GM23338 (cell line): ENCODE results near the gene RNF214. TPM values are rescaled to one million over a fixed set of nuclear protein-coding genes. Genes with fewer than 3 reads are reported as not detected.

Source experiments
- ATAC-seq: fragments of 200-7000 bp; cut with Tn5 transposase; 3 replicates; pipeline ENCODE4 v1.9.1; 2020
- DNase-seq: peaks from one replicate; pipeline ENCODE4 v3.0.0-alpha.2; 2015; ENCODE audit warnings: low spot score
- H2AFZ ChIP-seq: fragments of 200-600 bp; sonication (generic); 2 replicates; pipeline ENCODE4 v1.8.0; 2016; ENCODE audit warnings: antibody characterized with exemption, mild to moderate bottlenecking, moderate library complexity
- H3F3A ChIP-seq: fragments of 200-600 bp; sonication (generic); replicated peaks from 2 replicates; pipeline ENCODE4 v1.8.0; 2017; ENCODE audit warnings: antibody characterized with exemption, mixed run types, low read depth
- H3K27ac ChIP-seq: fragments of 200-600 bp; sonication (generic); 2 replicates; pipeline ENCODE4 v1.6.1; 2016; ENCODE audit warnings: low read depth
- H3K27me3 ChIP-seq: fragments of 200-600 bp; sonication (generic); 2 replicates; pipeline ENCODE4 v1.8.0; 2016; ENCODE audit warnings: mild to moderate bottlenecking, mixed run types, moderate library complexity; ENCODE audit not compliant: insufficient read depth
- H3K36me3 ChIP-seq: fragments of 200-600 bp; sonication (generic); 2 replicates; pipeline ENCODE4 v1.8.0; 2016; ENCODE audit warnings: mild to moderate bottlenecking; ENCODE audit not compliant: insufficient read depth
- H3K4me1 ChIP-seq: fragments of 200-600 bp; sonication (generic); 2 replicates; pipeline ENCODE4 v1.8.0; 2016; ENCODE audit warnings: mild to moderate bottlenecking, moderate library complexity; ENCODE audit not compliant: insufficient read depth
- H3K4me2 ChIP-seq: fragments of 200-600 bp; sonication (generic); 2 replicates; pipeline ENCODE4 v1.7.1; 2017; ENCODE audit warnings: mixed run types
- H3K4me3 ChIP-seq: fragments of 200-600 bp; sonication (generic); 2 replicates; pipeline ENCODE4 v1.6.1; 2016; ENCODE audit warnings: mixed run types
- H3K79me2 ChIP-seq: fragments of 200-600 bp; sonication (generic); replicated peaks from 2 replicates; pipeline ENCODE4 v1.8.0; 2017; ENCODE audit warnings: mild to moderate bottlenecking; ENCODE audit not compliant: insufficient read depth
- H3K9me2 ChIP-seq: fragments of 200-600 bp; sonication (generic); 2 replicates; pipeline ENCODE4 v1.8.0; 2017; ENCODE audit not compliant: insufficient read depth
- H4K20me1 ChIP-seq: fragments of 200-600 bp; sonication (generic); replicated peaks from 2 replicates; pipeline ENCODE4 v1.8.0; 2017; ENCODE audit warnings: mild to moderate bottlenecking; ENCODE audit not compliant: insufficient read depth
- H3K27ac Mint-ChIP-seq: 2 replicates; pipeline ENCODE4 v1.8.0; 2020; ENCODE audit warnings: inconsistent platforms, mild to moderate bottlenecking, moderate library complexity, mixed read lengths
- H3K27me3 Mint-ChIP-seq: 3 replicates; pipeline ENCODE4 v1.8.0; 2022; ENCODE audit warnings: low read depth, mild to moderate bottlenecking, moderate library complexity, mixed read lengths, inconsistent platforms; ENCODE audit not compliant: insufficient read depth, poor library complexity
- H3K36me3 Mint-ChIP-seq: 3 replicates; pipeline ENCODE4 v1.8.0; 2021; ENCODE audit warnings: low read depth, mild to moderate bottlenecking, inconsistent platforms, moderate library complexity, mixed read lengths
- H3K4me1 Mint-ChIP-seq: 3 replicates; pipeline ENCODE4 v1.8.0; 2020; ENCODE audit warnings: mild to moderate bottlenecking, inconsistent platforms, mixed read lengths
- H3K4me3 Mint-ChIP-seq: 3 replicates; pipeline ENCODE4 v1.8.0; 2021; ENCODE audit warnings: moderate library complexity, mild to moderate bottlenecking, inconsistent platforms, mixed read lengths
- H3K9me3 Mint-ChIP-seq: 3 replicates; pipeline ENCODE4 v1.8.0; 2020; ENCODE audit warnings: moderate library complexity, mild to moderate bottlenecking, inconsistent platforms, mixed read lengths
- CREB1 ChIP-seq: fragments of 250-450 bp; sonication (Bioruptor Pico); IDR thresholded peaks from 2 replicates; pipeline ENCODE4 v1.5.0; 2020; ENCODE audit warnings: low read depth, mild to moderate bottlenecking, moderate library complexity
- EZH2 ChIP-seq: fragments of 200-600 bp; sonication (generic); IDR thresholded peaks from one replicate; pipeline ENCODE4 v1.8.0; 2017; ENCODE audit warnings: antibody characterized with exemption, mild to moderate bottlenecking, low read depth; ENCODE audit not compliant: unreplicated experiment
- EZH2phosphoT487 ChIP-seq: fragments of 200-600 bp; sonication (generic); IDR thresholded peaks from one replicate; pipeline ENCODE4 v1.8.1; 2018; ENCODE audit warnings: antibody characterized with exemption; ENCODE audit not compliant: unreplicated experiment
- JUNB ChIP-seq: IDR thresholded peaks from one replicate; pipeline ENCODE4 v1.6.1; 2016; ENCODE audit warnings: antibody characterized with exemption; ENCODE audit not compliant: unreplicated experiment
- NANOG ChIP-seq: IDR thresholded peaks from 2 replicates; pipeline ENCODE4 v1.6.1; 2016; ENCODE audit warnings: antibody characterized with exemption, borderline replicate concordance
- POLR2AphosphoS5 ChIP-seq: IDR thresholded peaks from 2 replicates; pipeline ENCODE4 v1.6.1; 2016; ENCODE audit warnings: antibody characterized with exemption, low read depth
- REST ChIP-seq: IDR thresholded peaks from one replicate; pipeline ENCODE4 v1.6.1; 2018; ENCODE audit warnings: antibody characterized with exemption; ENCODE audit not compliant: unreplicated experiment
- STAT1 ChIP-seq: IDR thresholded peaks from one replicate; pipeline ENCODE4 v1.6.1; 2016; ENCODE audit warnings: antibody characterized with exemption; ENCODE audit not compliant: unreplicated experiment
- ZNF114 ChIP-seq: fragments of 250-450 bp; sonication (Bioruptor Pico); IDR thresholded peaks from 2 replicates; pipeline ENCODE4 v1.5.0; 2020; ENCODE audit warnings: mild to moderate bottlenecking, moderate library complexity
- ZNF331 ChIP-seq: fragments of 250-450 bp; sonication (Bioruptor Pico); IDR thresholded peaks from 2 replicates; pipeline ENCODE4 v1.5.0; 2020; ENCODE audit warnings: low read depth, mild to moderate bottlenecking, moderate library complexity
- ZNF462 ChIP-seq: fragments of 250-450 bp; sonication (Bioruptor Pico); IDR thresholded peaks from 2 replicates; pipeline ENCODE4 v1.5.0; 2020; ENCODE audit warnings: mild to moderate bottlenecking, moderate library complexity
- polyA plus RNA-seq: library from polyadenylated mRNA; unstranded; fragments of >200 nt; fragmentation: Nextera tagmentation; extraction: Ambion mirVana; gene quantifications from 2 replicates; pipeline ENCODE4 v1.2.1, GENCODE V29; 2016
- total RNA-seq: library from RNA; depleted of rRNA; stranded (reverse); fragments of >200 nt; shearing (Covaris generic); gene quantifications from 2 replicates; pipeline ENCODE4 v1.2.3, GENCODE V29; 2014
- TF ChIP-seq, protein P1 (sequence below): IDR thresholded peaks from 2 replicates; pipeline ENCODE4 v1.6.1; 2016; ENCODE audit warnings: antibody characterized with exemption
- TF ChIP-seq, protein P2 (sequence below), 2 experiments: fragments of 200-600 bp in 1 of 2; sonication (generic) in 1 of 2; conservative IDR thresholded peaks; 2 replicates each; pipeline versions ENCODE4 v1.5.1 to v1.6.1; 2016 to 2017; ENCODE audit warnings: antibody characterized with exemption in 2 of 2, low read depth in 2 of 2, mild to moderate bottlenecking in 2 of 2, moderate library complexity in 1 of 2

RNF214 gene
- total and polyA plus RNA-seq, 2 experiments from 2014 or later = 19.4 to 28.4 TPM

DNA sequence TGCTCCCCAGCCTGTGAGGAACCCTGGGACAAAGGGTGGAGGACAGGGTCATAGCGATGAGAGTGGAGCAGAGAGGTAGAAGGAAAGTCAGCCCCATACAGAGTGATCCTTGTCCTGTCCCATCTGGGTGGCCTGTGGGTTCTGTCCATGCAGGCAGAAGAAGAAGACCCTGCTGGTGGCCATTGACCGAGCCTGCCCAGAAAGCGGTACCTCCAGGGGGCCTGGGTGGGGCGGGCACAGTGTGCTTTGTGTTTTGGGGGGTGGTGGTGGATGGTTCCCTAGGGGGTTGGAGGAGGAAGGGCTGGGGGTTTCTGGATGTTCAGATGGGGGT lies 46.1 kb upstream of the RNF214 start:
- ATAC-seq (no peak), DNase-seq (no peak)
- H3K79me2 ChIP-seq = no peaks in the 10 kb centered on the region
- TF ChIP-seq JUNB = no peak
- TF ChIP-seq, protein P1, sequence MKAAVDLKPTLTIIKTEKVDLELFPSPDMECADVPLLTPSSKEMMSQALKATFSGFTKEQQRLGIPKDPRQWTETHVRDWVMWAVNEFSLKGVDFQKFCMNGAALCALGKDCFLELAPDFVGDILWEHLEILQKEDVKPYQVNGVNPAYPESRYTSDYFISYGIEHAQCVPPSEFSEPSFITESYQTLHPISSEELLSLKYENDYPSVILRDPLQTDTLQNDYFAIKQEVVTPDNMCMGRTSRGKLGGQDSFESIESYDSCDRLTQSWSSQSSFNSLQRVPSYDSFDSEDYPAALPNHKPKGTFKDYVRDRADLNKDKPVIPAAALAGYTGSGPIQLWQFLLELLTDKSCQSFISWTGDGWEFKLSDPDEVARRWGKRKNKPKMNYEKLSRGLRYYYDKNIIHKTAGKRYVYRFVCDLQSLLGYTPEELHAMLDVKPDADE = no peak
- no peak for TF ChIP-seq POLR2AphosphoS5
- no peak for TF ChIP-seq NANOG
- TF ChIP-seq ZNF331 (CRISPR knock-in tag) = no peak
- TF ChIP-seq EZH2phosphoT487 = no peak
- no peak for TF ChIP-seq CREB1
- no peak for TF ChIP-seq STAT1
- TF ChIP-seq, protein P2, sequence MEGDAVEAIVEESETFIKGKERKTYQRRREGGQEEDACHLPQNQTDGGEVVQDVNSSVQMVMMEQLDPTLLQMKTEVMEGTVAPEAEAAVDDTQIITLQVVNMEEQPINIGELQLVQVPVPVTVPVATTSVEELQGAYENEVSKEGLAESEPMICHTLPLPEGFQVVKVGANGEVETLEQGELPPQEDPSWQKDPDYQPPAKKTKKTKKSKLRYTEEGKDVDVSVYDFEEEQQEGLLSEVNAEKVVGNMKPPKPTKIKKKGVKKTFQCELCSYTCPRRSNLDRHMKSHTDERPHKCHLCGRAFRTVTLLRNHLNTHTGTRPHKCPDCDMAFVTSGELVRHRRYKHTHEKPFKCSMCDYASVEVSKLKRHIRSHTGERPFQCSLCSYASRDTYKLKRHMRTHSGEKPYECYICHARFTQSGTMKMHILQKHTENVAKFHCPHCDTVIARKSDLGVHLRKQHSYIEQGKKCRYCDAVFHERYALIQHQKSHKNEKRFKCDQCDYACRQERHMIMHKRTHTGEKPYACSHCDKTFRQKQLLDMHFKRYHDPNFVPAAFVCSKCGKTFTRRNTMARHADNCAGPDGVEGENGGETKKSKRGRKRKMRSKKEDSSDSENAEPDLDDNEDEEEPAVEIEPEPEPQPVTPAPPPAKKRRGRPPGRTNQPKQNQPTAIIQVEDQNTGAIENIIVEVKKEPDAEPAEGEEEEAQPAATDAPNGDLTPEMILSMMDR (conservative IDR thresholded peaks at IDR 0.05; ENCODE audit: low read depth in 2 of 2) = no peak
- no peak for TF ChIP-seq EZH2
- no peak for TF ChIP-seq ZNF462 (CRISPR knock-in tag)
- TF ChIP-seq REST = no peak
- TF ChIP-seq ZNF114 = no peak
- no peaks in the 10 kb centered on the region for H3K27me3 ChIP-seq
- Mint-ChIP-seq H3K4me1 (no peaks in the 10 kb centered on the region; the same call in 2 of the 3 replicates), H3K27ac (no peak overlapping the region), H3K9me3 (no peaks in the 10 kb centered on the region), H3K27me3 (peaks cover 10% of the 10 kb centered on the region), H3K36me3 (peaks cover 4% of the 10 kb centered on the region; the same call in 2 of the 3 replicates), H3K4me3 (no peak overlapping the region)
- H3K4me1 ChIP-seq = no peaks in the 10 kb centered on the region
- no peak overlapping the region for H3K27ac ChIP-seq
- no peaks in the 10 kb centered on the region for H4K20me1 ChIP-seq
- H3K4me2 ChIP-seq = no peak overlapping the region
- H3K36me3 ChIP-seq = no peaks in the 10 kb centered on the region
- H3K9me2 ChIP-seq = no peaks in the 10 kb centered on the region
- H3F3A ChIP-seq = no peaks in the 10 kb centered on the region
- H2AFZ ChIP-seq = no peak overlapping the region
- no peak overlapping the region for H3K4me3 ChIP-seq
